ENCODE results near the gene KLHL41.

DNA sequence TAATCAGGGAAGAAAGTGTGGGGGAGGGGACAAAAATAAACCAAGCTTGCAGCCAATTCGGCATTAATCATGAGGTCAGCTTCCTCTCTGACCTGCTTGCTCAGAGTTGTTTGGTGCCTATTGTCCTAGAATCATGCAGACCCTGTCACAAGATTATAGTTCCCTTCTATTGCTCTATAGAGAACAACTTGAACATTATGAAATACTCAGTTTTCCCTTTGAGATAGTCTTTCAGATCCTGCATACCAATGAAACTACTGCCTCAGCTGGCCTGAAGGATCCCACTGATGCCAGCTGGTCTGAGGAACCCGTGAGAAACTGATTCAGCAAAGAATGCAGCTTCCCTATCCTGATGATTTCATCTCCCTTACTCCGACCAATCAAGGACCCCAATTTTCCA lies 31.2 kb upstream of the KLHL41 start:
- TF ChIP-seq, protein P1, sequence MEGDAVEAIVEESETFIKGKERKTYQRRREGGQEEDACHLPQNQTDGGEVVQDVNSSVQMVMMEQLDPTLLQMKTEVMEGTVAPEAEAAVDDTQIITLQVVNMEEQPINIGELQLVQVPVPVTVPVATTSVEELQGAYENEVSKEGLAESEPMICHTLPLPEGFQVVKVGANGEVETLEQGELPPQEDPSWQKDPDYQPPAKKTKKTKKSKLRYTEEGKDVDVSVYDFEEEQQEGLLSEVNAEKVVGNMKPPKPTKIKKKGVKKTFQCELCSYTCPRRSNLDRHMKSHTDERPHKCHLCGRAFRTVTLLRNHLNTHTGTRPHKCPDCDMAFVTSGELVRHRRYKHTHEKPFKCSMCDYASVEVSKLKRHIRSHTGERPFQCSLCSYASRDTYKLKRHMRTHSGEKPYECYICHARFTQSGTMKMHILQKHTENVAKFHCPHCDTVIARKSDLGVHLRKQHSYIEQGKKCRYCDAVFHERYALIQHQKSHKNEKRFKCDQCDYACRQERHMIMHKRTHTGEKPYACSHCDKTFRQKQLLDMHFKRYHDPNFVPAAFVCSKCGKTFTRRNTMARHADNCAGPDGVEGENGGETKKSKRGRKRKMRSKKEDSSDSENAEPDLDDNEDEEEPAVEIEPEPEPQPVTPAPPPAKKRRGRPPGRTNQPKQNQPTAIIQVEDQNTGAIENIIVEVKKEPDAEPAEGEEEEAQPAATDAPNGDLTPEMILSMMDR (conservative IDR thresholded peaks at IDR 0.05): no peak
- no peak for TF ChIP-seq ZFX (IDR thresholded peaks at IDR 0.05)
